GM18861 (cell line): Measurements from ENCODE around the gene STMP1.
"Not testable (repeated sequence)": the region's sequence is repeated elsewhere in the genome, so short reads cannot be mapped to it uniquely, and the experiment has no call there.

Experiments used
- ATAC-seq: cut with Tn5 transposase; IDR thresholded peaks from one replicate; pipeline ENCODE4 v1.9.1; 2021; ENCODE audit not compliant: unreplicated experiment

Gene STMP1

GRCh38 chr7:135662373-135663114, at the start of gene STMP1:
Gene STMP1 (plus strand): TSS chr7:135662514.
- peak; percentile 87 for ATAC-seq

- ATAC-seq: no peak
Measured at GRCh38 chr7:135616136-135616535, 46.2 kb upstream of the STMP1 start.

- ATAC-seq: no peak
Measured at GRCh38 chr7:135617781-135618180, 44.5 kb upstream of the STMP1 start.

GRCh38 chr7:135618510-135618909, 43.8 kb upstream of the STMP1 start:
- no peak for ATAC-seq

GRCh38 chr7:135620447-135620846, 41.9 kb upstream of the STMP1 start:
- no peak for ATAC-seq

- ATAC-seq: no peak
Measured at GRCh38 chr7:135620980-135621850, 41.1 kb upstream of the STMP1 start.

- no peak for ATAC-seq
Measured at GRCh38 chr7:135634191-135634878, 28.0 kb upstream of the STMP1 start.

GRCh38 chr7:135639690-135640089, 22.6 kb upstream of the STMP1 start:
- not testable (repeated sequence) for ATAC-seq

- no peak for ATAC-seq
Measured at GRCh38 chr7:135644154-135644553, 18.2 kb upstream of the STMP1 start.

GRCh38 chr7:135644729-135645128, 17.6 kb upstream of the STMP1 start:
- ATAC-seq: no peak

- ATAC-seq: no peak
Measured at GRCh38 chr7:135645296-135645904, 16.9 kb upstream of the STMP1 start.

GRCh38 chr7:135647755-135648154, 14.6 kb upstream of the STMP1 start:
- no peak for ATAC-seq

GRCh38 chr7:135648235-135648634, 14.1 kb upstream of the STMP1 start:
- ATAC-seq: no peak

GRCh38 chr7:135650831-135651573, 11.3 kb upstream of the STMP1 start:
- no peak for ATAC-seq

- ATAC-seq: no peak
Measured at GRCh38 chr7:135653340-135654080, 8.8 kb upstream of the STMP1 start.

GRCh38 chr7:135658564-135658963, 3.8 kb upstream of the STMP1 start:
- ATAC-seq: no peak

- no peak for ATAC-seq
Measured at GRCh38 chr7:135659159-135659846, 3.0 kb upstream of the STMP1 start.

- no peak for ATAC-seq
Measured at GRCh38 chr7:135661311-135662122, 797 bp upstream of the STMP1 start.

- ATAC-seq: no peak
Measured at GRCh38 chr7:135662123-135662372, 266 bp upstream of the STMP1 start.
